Activated naive CD4-positive, alpha-beta T cell treated with anti-CD3 and anti-CD28 coated beads, Interleukin-2, amount 50 U/mL, for 72 hours (primary cell): ENCODE results near the gene ALG6. TPM values are rescaled to one million over a fixed set of nuclear protein-coding genes. Genes with fewer than 3 reads are reported as not detected.
"Not testable (repeated sequence)": the region's sequence is repeated elsewhere in the genome, so short reads cannot be mapped to it uniquely, and the experiment has no call there.

Experiments used
- ATAC-seq, 2 donors: fragments of 150-1000 bp; cut with Tn5 transposase; 2 replicates each; pipeline ENCODE4 v1.10.0; 2021; ENCODE audit warnings: mild to moderate bottlenecking in 2 of 2, moderate library complexity in 2 of 2
- DNase-seq, 2 donors: peaks; one replicate each; pipeline ENCODE4 v3.0.0; 2021 to 2022; ENCODE audit warnings: low spot score in 2 of 2
- H3K27ac Mint-ChIP-seq, 2 donors: one replicate each; pipeline ENCODE4 v1.8.0; 2022; ENCODE audit warnings: mild to moderate bottlenecking in 2 of 2, mixed read lengths in 2 of 2
- H3K36me3 Mint-ChIP-seq, 2 donors: one replicate each; pipeline ENCODE4 v1.8.0; 2022; ENCODE audit warnings: mixed read lengths in 2 of 2
- H3K9me3 Mint-ChIP-seq, 2 donors: one replicate each; pipeline ENCODE4 v1.8.0; 2022; ENCODE audit warnings: mixed read lengths in 2 of 2
- total RNA-seq, 2 donors: library from RNA; stranded (reverse); gene quantifications; one replicate each; pipeline ENCODE4 v1.2.3, GENCODE V29; 2022

ALG6 gene
- total RNA-seq, 2 donors from 2014 or later = 19.8 to 21.1 TPM

DNA sequence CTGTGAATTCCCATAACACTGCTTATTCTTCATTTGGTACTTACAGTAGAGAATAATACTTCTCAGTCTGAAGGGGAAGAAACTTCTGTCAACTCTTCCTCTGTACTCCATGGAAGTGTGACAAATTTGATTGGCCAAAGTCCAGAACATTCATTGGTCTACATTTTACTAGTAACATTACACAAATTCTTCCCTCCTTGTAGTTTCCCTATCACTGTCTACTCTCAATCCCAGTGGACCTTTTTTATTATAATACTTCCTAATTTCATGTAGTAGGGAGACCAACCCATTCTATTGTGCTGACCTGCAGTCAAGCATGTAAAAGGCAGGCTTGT, 74.7 kb downstream of the ALG6 start:
- Mint-ChIP-seq H3K36me3 (no peaks in the 10 kb centered on the region), H3K27ac (no peak overlapping the region), H3K9me3 (no peaks in the 10 kb centered on the region)
- DNase-seq (no peak), ATAC-seq (peak in 1 of 2 donors; percentile 24)

- Mint-ChIP-seq H3K27ac (no peak overlapping the region), H3K9me3 (no peaks in the 10 kb centered on the region), H3K36me3 (no peaks in the 10 kb centered on the region)
- no peak for ATAC-seq
- no peak for DNase-seq
Observed at GRCh38 chr1:63448731-63449246, 81.4 kb downstream of the ALG6 start.

GRCh38 chr1:63450416-63450815, 83.0 kb downstream of the ALG6 start:
- DNase-seq = no peak
- ATAC-seq = no peak

DNA sequence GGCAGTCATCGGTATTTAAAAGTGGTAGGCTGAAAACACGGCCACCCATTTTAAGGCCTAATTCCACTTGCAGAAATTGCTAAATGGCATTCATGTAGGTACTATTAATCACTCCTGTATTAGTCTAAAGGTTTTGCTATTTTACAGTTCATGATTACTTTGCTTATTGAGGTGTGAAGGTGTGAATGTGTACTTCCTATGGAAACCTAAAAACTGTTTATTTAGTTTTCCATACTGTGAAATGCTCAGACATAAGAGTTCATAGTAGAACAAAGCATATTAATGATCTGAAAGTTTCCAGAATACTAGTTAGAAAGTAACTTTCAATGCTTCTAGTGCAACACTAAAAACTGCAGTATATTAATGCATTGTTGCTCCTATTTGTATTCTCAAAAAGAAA, 85.8 kb downstream of the ALG6 start:
- DNase-seq = no peak
- no peak for ATAC-seq
- H3K36me3 Mint-ChIP-seq = peaks cover 5 to 15% of the 10 kb centered on the region in 2 donors
- H3K27ac Mint-ChIP-seq = no peak overlapping the region
- H3K9me3 Mint-ChIP-seq = no peaks in the 10 kb centered on the region

More at GRCh38 chr1:63450416-63450815, 83.0 kb downstream of the ALG6 start:
- no peaks in the 10 kb centered on the region for H3K9me3 Mint-ChIP-seq
- H3K27ac Mint-ChIP-seq = no peak overlapping the region
- no peaks in the 10 kb centered on the region for H3K36me3 Mint-ChIP-seq

GRCh38 chr1:63454269-63454668, 86.8 kb downstream of the ALG6 start:
- Mint-ChIP-seq H3K9me3 (no peaks in the 10 kb centered on the region), H3K36me3 (peaks cover 7 to 16% of the 10 kb centered on the region in 2 donors), H3K27ac (no peak overlapping the region)
- DNase-seq = no peak
- no peak for ATAC-seq

- H3K36me3 Mint-ChIP-seq = peaks cover 21 to 43% of the 10 kb centered on the region in 2 donors
- H3K9me3 Mint-ChIP-seq = peaks cover 5 to 8% of the 10 kb centered on the region in 2 donors
- ATAC-seq = no peak
- DNase-seq = no peak
- no peak overlapping the region for H3K27ac Mint-ChIP-seq
Observed at GRCh38 chr1:63458750-63459149, 91.3 kb downstream of the ALG6 start.

GRCh38 chr1:63461661-63462230, 94.3 kb downstream of the ALG6 start:
- H3K27ac Mint-ChIP-seq = no peak overlapping the region
- DNase-seq (no peak), ATAC-seq (no peak)
- H3K36me3 Mint-ChIP-seq = peaks cover 21 to 43% of the 10 kb centered on the region in 2 donors
- H3K9me3 Mint-ChIP-seq = peaks cover 5 to 8% of the 10 kb centered on the region in 2 donors

GRCh38 chr1:63463248-63463647, 95.8 kb downstream of the ALG6 start:
- DNase-seq (no peak), ATAC-seq (peak in 1 of 2 donors; percentile 62)
- H3K9me3 Mint-ChIP-seq = peaks cover 5 to 8% of the 10 kb centered on the region in 2 donors
- H3K27ac Mint-ChIP-seq = no peak overlapping the region
- H3K36me3 Mint-ChIP-seq = peaks cover 16 to 28% of the 10 kb centered on the region in 2 donors

- peaks cover 5 to 8% of the 10 kb centered on the region in 2 donors for H3K9me3 Mint-ChIP-seq
- no peak for DNase-seq
- no peak overlapping the region for H3K27ac Mint-ChIP-seq
- peaks cover 14 to 25% of the 10 kb centered on the region in 2 donors for H3K36me3 Mint-ChIP-seq
- no peak for ATAC-seq
Observed at GRCh38 chr1:63466181-63466580, 98.8 kb downstream of the ALG6 start.

- Mint-ChIP-seq H3K36me3 (peaks cover 10 to 25% of the 10 kb centered on the region in 2 donors), H3K27ac (no peak overlapping the region), H3K9me3 (peaks cover 5 to 8% of the 10 kb centered on the region in 2 donors)
- ATAC-seq = no peak
- DNase-seq = no peak
Observed at GRCh38 chr1:63466759-63467158, 99.3 kb downstream of the ALG6 start.

DNA sequence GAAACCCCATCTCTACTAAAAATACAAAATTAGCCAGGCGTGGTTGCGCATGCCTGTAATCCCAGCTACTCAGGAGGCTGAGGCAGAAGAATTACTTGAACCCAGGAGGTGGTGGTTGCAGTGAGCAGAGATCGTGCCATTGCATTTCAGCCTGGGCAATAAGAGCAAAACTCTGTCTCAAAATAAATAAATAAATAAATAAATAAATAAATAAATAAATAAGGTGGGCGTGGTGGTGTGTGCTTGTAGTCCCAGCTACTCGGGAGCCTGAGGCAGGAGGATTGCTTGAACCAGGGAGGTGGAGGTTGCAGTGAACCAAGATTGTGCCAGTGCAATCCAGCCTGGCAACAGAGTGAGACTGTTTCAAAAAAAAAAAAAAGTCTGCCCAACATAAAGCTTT, 101.3 kb downstream of the ALG6 start:
- DNase-seq, H3K9me3 Mint-ChIP-seq, H3K27ac Mint-ChIP-seq, ATAC-seq, H3K36me3 Mint-ChIP-seq: not testable (repeated sequence)

GRCh38 chr1:63475761-63476160, 108.3 kb downstream of the ALG6 start:
- H3K9me3 Mint-ChIP-seq = no peaks in the 10 kb centered on the region
- no peak for DNase-seq
- H3K36me3 Mint-ChIP-seq = peaks cover 4 to 17% of the 10 kb centered on the region in 2 donors
- no peak for ATAC-seq
- no peak overlapping the region for H3K27ac Mint-ChIP-seq

DNA sequence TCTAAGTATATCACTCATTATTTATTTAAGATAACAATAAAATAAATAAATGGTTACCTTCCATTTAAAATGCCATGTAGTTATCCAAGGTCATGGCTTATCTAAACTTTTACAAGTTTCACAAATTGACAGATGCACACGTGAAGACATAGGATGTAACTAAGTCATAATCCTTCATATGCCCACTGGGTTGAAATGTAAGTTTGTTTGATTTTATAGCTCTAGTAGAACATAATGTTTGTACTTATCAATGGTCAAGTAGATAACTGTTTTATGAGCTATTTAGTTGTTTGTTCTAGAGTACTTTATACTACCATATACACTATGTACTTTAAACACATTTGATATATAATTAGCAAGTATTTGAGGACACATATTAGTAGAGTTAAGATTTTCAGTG, 112.6 kb downstream of the ALG6 start:
- no peak for DNase-seq
- ATAC-seq = no peak
- no peaks in the 10 kb centered on the region for H3K9me3 Mint-ChIP-seq
- H3K27ac Mint-ChIP-seq = no peak overlapping the region
- H3K36me3 Mint-ChIP-seq = peaks cover 4 to 12% of the 10 kb centered on the region in 2 donors

- no peaks in the 10 kb centered on the region for H3K36me3 Mint-ChIP-seq
- no peak overlapping the region for H3K27ac Mint-ChIP-seq
- no peak for DNase-seq
- H3K9me3 Mint-ChIP-seq = no peaks in the 10 kb centered on the region
- ATAC-seq = no peak
Observed at GRCh38 chr1:63486629-63487028, 119.2 kb downstream of the ALG6 start.

DNA sequence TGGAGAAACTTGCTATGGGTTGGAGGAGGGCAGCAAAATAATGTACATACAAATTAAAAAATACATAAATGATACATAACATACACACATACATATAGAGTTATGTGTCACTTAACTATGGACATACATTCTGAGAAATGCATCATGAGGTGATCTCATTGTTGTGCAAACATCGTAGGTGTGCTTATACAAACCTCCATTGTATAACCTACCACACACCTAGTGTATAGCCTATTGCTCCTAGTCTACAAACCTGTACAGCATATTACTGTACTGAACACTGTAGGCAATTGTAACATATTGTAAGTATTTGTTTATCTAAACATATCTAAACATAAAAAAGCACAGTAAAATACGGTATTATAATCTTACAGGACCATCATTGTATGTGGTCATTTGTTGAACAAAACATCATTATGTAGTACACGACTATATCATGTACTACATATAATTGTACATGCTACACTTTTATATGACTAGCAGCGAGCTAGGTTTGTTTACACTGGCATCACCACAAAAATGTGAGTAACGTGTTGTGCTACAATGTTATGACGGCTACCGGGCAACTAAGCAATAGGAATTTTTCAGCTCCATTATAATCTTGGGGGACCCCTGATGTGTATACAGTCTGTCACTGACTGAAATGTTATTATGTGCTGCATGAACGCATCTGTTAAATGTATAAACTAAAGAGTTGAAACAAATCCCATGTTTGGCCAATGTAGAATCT, 120.1 kb downstream of the ALG6 start:
- Mint-ChIP-seq H3K9me3 (no peaks in the 10 kb centered on the region), H3K36me3 (no peaks in the 10 kb centered on the region), H3K27ac (no peak overlapping the region)
- DNase-seq (no peak), ATAC-seq (no peak)
